ENCODE data around the gene DEPDC7.
"Not testable (repeated sequence)": the region's sequence is repeated elsewhere in the genome, so short reads cannot be mapped to it uniquely, and the experiment has no call there.

Gene DEPDC7

DNA sequence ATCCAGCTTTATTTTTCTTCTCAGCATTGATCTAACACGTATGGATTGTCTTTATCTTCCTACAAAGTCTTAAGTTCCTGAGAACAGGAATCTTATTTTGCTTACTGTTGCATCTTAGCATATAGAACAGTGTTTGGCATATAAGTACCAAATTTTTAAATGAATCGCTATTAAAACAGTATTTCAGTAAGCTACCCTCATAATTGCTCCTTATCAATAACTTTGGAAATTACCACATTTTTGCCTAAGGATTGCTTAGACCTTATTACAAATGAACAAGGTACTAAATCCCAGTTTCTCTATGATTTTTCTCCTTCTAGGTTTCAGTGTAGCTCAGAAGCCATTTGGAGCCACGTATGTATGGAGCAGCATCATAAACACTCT, 9.7 kb downstream of the DEPDC7 start:
- DNase-seq (ENCODE audit: low read depth, low spot score): no peak

DNA sequence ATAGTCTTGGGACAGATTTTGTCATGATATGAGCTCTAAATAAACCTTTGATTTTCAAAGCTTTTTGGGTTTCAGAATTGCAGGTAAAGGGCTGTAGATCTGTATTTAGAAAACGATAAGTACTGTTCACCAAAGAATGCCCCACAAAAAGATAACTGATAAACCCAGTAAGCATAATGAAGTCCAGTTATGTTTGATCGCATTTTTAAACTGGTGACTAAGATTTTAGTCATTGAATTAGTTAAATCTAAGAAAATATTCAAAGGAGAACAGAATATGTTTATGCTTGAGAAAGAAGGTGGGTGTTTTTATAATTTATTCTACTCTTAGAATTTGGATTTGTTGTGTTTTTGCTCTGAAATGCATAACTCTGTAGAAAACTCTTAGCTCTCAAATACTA, 11.6 kb downstream of the DEPDC7 start:
- DNase-seq (ENCODE audit: low read depth, low spot score): no peak

DNA sequence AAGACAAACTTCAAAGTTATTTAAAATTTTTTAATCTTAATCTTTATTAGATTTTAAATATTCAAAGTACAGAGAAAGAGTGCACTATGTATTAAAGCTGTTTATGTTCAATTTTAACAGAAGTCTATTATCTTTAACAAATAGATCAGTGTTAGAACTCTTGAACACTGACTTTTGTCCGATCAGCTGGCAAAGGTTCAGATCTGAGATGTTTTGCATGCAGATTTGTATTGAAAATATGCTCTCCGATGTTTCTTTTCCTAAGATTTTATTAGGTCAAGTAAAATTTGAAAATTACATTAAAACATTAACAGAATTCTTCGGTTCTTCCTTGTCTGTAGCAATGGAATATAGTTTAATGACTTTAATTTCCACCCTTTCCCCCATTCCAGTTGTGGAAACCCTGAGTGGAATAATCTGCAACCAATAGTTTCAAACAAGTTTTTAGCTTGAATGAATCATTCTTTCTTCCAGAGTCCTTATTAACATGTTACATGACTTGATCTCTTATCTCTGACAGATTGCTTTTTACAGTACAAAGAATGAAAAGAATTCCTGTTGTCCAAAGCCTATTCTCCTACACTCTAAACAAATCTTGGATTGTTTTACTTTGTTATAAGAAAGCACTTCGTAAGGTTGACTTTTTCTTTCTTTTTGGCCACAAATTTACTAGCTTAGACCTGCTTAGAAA, 12.3 kb downstream of the DEPDC7 start:
- peak; percentile 41 for DNase-seq (ENCODE audit: low read depth, low spot score)

DNA sequence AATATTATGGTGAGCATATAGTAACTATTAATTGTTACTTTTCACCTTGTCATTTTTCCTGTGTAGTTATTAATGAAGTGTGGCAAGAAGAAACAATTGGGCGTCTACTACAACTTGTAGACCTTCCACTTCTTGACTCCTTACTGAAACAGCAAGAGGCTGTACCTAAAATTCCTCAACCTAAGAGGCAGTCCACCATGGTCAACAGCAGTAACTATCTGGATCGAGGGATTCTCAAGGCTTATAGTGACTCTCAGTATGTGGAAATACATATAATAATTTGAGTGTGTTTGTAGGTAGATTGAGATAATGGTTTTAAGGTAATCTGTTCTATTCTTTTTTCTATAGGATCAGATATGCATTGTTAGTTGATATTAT, 12.8 kb downstream of the DEPDC7 start:
- no peak for DNase-seq (ENCODE audit: low read depth, low spot score)

DNA sequence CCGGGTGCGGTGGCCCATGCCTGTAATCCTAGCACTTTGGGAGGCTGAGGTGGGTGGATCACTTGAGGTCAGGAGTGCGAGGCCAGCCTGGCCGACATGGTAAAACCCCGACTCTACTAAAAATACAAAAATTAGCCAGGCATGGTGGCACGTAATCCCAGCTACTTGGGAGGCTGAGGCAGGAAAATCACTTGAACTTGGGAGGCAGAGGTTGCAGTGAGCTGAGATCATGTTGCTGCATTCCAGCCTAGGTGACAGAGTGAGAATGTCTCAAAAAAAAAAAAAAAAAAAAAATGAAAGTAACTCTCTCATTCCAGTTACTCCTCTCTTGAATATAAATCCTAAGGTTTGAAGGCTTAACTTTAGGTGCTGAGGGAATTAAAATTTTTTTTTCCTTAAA, 13.5 kb downstream of the DEPDC7 start:
- DNase-seq (ENCODE audit: low read depth, low spot score): not testable (repeated sequence)

DNA sequence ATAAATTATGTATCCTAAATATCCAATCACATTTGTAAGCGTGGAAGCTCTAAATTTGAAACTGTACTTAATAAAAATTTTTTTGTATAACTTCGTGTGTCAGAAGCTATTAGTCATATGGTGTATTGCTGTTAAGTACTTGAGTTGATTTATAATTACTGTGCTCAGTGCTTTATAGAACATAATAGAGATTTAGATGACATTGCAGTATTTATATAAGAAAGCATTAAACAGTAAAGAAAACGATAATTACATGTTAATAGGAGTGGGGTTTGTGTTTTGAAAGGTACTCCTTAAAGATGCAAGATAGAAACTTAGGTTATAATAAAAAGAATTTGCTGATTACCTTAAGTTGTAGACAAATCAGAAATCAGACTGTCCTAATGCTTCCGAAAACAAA, 17.8 kb downstream of the DEPDC7 start:
- no peak for DNase-seq (ENCODE audit: low read depth, low spot score)

DNA sequence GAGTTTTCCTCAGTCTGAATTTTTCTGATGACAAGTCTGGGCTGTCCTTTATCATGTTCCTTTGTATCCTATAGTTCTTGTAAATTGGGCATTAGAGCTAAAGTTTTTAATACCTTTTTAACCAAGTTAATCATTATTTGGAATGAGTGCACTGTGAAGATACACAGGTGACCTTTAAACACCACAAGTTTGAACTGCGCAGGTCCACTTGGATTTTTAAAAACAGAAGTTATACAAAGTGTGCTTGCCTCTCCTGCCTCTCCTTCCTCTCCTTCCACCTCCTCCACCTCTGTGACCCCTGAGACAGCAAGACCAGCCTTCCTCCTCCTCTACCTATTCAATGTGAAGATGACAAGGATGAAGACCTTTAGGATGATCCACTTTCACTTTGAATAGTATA, 19.3 kb downstream of the DEPDC7 start:
- DNase-seq (ENCODE audit: low read depth, low spot score): no peak

DNA sequence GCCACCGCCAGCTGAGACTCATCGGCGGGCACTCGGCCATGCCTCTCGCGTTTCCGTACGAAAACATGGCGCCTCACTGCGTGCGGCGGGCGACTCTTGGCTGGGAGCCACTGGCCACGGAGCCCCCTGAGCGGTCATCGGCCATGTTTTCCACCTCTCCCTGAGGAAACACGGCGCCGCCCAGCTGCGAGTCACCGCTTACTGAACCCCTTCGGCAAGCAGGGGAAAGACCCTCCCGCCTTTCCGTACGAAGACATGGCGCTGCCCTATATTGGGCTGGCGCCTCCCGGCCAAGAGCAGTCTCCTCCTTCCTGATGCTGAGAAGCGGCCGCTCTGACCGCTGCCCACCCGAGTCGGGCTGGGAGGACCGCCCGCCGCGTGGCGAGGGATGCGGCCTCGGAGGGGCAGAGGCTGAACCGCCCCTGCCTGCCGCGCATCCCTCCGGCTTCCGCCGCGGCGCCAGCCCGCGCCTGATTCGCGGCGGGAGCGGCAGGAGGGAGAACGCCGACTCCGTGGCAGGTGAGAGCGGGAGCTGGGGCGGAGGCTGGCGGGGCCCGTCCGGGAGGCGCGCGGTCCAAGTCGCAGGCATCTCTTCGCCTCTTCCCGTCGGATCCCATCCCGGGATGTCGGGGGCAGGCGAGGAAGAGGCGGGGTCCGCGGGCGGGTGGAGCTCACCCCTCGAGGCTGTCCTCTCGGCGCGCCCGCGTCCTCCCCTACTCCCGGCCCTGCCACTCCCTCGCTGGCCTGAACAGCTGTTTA, 23.8 kb downstream of the DEPDC7 start, which contains the start of gene TCP11L1:
TCP11L1 (plus strand) TSS at position 299 of the 759 bp plus-strand sequence. CDS start 4,202 bp downstream, outside the sequence.
- peak; percentile 98 for DNase-seq (ENCODE audit: low read depth, low spot score)

DNA sequence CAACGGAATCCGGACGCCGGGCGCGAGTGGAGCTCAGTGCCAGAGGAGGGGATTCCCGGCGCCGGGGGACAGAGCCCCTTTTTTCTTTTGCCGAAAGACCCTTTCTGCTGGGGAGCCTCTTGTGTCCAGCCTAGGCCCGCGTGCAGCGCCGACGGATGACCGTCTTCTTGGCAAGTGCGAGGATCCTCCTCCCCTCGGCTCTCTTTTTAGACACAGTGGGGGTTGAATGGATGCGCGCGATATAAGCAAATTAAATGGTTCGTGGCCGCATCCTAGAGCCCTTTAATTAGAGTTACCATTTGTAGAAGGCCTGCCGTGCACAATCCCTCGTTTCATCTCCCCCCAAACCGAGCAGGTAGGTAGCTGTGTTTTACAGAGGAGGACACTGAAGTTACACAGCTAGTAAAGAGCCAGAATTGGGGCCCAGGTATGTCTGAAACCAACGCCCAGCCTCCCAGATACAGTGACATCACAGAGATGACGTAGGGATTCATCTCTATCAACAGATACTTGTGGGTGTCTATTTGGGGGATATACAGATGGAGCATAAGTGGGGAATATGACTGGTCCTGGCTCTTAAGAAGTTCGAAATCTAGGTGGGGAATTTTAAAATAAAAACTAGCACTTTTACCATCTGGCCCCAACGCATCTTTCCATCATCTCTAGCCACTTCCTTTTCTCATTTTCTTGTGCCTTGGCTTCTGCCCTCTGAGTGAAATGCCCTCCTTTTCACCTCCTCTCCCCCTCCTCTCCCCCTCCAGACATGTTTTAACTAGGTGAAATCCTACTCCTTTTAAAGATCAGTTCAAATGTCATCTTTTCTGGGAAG, 24.6 kb downstream of the DEPDC7 start:
- peak; percentile 38 for DNase-seq (ENCODE audit: low read depth, low spot score)

DNA sequence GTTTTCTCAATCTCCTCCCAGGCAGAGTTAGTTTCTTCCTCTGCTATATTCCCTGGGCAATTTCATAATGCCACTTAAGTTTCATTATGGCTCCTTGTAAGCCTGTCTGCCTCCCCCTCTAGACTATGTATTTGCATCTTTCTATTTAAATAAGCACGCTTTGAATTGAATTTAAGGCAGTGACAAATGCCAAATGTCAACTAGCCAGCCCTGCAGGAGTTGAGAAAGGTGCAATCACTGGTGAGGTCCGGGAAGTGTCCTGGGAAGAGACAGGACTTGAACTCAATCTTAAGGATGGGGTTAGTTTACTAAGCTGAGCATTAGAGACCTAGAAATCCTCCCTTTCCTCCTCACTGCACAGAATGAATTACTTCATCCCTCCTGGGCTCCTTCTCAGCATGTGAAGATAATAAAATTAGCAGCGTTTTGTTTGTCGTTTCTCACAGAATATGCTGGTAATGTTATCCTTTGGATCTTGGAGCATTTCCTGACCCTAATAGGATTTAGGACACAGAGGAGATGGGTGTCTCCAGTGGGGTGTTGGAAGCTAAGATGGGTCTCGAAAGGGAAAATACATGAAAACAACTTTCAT, 25.3 kb downstream of the DEPDC7 start:
- DNase-seq (ENCODE audit: low read depth, low spot score): no peak

DNA sequence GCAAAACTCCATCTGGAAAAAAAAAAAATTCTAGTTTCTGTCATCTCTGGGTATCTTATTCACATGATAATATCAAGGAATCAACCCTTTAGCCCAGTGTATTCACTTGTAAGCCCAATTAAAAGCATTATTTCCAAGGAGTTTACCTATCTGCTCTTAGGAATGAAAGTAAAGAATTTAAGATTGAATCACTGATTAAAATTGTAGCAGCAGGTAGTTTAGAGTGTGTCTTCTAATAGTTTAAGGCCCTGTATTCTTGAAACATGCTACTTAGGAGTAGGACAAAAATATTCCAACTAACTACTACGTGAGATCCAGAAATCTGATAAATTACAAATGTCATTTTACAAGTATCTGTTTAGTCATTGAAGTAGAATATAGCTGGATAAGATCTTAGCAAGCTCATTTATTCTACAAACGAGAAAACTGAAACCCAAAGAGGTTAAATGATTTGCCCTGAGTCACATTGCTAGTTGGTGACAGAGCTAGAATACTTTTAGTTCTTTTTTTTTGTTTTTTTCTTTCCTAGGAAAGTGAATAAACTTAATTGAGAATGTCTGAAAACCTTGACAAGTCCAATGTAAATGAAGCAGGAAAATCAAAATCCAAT, 27.6 kb downstream of the DEPDC7 start:
- DNase-seq (ENCODE audit: low read depth, low spot score): no peak

DNA sequence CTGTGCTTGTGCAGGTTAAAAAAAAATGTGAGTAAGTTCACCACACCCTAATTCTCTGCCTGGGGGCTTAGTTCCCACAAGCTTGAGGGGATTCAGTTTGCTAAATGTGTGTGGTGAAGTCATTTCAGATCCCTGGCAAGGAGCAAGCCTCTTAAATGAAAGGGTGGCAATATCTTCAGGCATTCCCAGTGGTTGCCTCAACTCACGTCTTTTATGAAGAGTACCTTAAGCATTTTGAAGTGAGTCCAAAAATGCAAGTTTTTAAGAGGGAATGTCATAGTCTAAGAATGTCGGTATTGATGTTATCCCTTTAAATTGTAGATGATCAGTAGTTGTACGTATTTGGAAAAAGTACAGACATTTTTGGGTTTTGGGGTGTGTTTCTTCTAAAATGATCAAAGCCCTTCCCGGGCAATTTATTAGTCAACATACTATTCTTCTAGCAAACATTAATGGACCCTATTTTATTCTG, 28.6 kb downstream of the DEPDC7 start:
- peak; percentile 78 for DNase-seq (ENCODE audit: low read depth, low spot score)

DNA sequence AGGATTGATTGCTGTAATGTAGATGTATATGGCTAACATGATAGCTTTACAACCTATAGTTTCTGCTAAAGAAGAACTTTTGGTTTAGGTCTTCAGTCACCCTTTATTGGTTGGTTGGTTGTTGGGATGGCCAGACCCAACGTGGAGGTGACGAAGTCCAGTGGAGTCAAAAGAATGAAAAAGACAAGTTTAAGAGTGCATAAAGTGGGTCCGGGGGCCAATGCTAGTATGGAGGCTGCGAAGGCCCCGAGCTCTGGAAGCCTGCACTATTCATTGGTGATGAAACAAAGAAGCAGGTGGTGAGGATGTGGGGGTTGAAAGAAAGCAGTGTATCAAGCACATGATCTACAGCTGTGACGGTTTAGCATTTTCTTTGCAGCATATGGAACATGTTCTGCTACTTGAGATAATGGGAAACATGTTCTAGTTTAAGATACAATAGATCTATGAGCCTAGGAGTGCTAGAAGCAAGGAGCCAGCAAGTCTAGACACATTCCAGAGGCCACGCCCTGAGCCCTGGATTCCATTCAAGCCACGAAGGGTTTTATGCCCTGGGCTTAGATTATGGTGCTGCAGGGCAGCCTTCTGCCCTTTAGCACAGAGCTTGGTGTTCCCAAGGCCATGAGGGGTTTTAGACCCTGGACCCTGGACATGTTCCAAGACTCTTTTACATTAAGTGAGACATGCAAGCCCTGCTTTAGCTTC, 30.0 kb downstream of the DEPDC7 start:
- no peak for DNase-seq (ENCODE audit: low read depth, low spot score)

DNA sequence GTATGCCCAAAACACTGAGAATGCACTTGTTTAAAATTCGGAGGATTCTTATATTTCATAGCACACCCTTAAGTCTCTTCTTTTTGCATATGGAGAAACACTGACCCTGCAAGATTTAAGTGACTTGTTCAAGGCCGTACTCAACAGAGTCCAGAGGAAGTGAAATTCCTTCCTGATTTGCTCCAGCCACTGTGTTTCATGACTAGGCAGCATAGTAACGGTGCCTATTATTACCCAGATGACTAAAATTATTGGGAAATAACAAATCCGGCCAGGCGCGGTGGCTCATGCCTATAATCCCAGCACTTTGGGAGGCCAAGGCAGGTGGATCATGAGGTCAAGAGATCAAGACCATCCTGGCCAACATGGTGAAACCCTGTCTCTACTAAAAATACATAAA, 33.0 kb downstream of the DEPDC7 start:
- not testable (repeated sequence) for DNase-seq (ENCODE audit: low read depth, low spot score)

DNA sequence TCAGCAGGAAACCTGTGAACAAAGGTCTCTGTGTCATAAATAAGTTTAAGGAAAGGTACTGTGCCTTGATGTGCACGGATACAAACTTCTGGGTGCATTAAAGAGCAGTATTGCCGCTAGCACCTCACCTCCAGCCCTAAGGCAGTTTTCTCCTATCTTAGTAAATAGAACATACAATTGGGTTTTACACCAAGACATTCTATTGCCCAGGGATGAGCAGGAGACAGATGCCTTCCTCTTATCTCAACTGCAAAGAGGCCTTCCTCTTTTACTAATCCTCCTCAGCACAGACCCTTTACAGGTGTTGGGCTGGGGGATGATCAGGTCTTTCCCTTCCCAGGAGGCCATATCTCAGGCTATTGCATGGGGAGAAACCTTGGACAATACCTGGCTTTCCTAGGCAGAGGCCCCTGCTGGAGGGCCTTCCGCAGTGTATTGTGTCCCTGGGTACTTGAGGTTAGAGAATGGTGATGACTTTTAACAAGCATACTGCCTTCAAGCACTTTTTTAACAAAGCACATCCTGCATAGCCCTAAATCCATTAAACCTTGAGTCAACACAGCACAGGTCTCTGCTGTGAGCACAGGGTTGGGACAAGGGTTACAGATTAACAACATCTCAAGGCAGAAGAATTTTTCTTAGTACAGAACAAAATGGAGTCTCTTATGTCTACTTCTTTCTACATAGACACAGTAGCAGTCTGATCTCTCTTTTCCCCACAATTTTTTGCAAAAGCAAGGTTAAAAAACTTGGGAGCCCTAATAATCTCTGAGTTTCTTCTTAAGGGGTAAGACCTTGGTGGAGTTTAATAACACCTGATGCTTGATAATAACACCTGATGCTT, 34.1 kb downstream of the DEPDC7 start:
- DNase-seq (ENCODE audit: low read depth, low spot score): not testable (repeated sequence)

DNA sequence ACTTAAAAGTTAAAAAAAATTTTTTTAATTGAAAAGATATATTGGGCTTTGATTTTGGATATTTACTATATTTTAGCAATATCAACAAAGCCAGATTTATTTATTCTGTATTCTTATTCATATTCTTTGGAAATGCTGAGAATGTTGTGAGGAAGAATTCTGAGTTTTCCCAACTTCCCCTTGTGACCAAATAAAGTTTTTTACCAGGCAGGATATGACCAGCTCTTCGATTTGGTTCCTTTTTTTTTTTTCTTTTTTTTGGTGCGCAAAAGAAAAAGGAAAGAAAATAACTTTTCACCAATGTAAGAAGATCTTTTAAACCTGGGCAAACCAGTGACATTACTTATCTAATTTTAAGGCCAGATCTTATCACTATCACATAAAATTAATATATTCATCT, 36.6 kb downstream of the DEPDC7 start:
- DNase-seq (ENCODE audit: low read depth, low spot score): no peak

DNA sequence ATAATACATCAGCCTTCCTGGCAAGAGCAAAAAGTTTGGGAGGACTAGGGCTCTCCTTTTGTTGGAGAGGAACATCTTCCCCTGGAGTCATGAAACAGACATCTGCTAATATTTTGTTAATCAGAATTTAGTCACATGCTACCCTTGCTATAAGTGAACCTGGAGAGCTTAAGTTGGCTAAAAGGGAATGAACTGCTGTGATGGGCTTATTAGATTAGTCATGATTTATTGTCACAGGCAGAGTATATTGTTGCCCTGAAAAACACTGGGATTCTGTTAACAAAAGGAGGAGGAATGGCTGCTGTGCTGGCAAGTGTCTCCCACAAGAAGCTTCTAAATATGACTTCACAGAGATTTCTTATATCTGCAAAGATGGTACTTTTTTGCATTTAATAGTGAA, 39.7 kb downstream of the DEPDC7 start:
- DNase-seq (ENCODE audit: low read depth, low spot score): no peak

DNA sequence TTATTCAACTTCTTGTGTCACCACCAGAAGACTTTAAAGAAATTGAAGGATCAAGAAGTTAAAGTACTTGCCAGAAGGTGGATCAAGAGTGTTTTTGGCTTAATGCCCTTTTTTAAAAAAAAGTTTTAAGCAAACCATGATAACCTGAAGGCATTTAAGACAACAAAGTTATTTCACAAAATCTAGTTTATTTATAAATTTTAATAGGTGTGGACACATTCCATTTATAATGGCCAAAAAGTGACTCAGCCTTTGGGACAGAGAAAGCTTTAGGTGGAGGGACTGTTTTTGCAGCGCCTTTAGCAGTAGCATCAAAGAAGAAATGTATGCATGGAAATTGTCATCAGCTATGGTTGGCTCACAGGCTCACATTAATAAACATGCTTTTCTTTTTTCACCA, 41.6 kb downstream of the DEPDC7 start:
- no peak for DNase-seq (ENCODE audit: low read depth, low spot score)

DNA sequence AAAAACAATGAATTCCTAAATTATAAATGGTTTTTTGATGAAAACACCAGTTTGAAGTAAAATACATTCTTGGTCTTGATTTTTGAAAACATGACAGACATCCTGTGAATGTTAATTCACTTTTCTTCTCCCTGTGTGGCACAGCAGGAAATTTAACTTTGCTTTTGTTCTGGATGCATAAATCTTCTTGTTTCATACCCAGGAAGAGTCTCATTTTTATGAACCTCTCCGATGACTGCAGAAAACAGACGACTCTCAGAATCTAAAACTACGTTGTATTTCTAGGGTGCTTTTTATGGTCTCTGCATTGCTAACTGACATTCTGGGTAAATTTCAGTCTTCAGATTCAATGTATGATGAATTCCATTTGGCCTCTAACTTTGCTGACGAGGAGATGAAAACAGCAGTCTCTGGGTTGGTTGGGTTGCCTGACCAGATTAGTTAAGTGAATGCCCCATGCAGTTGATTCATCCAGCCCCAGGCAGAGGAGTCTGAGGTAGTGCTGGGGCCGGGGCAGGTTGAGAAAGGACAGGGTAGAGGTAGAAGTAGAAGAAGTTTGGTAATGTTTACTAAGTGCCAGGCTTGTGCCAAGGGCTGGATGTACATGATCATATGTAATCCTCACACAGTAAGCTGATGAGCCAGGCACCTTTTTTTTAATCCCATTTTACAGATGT, 43.8 kb downstream of the DEPDC7 start:
- no peak for DNase-seq (ENCODE audit: low read depth, low spot score)

All from astrocyte of the hippocampus (primary cell).